Glutamatergic neuron (in vitro differentiated cells): ENCODE measurements around the gene PEPD. TPM values are rescaled to one million over a fixed set of nuclear protein-coding genes. Genes with fewer than 3 reads are reported as not detected.
A peak's percentile ranks its signal among the peaks of the same experiment; 100 is the strongest.

Source experiments
- DNase-seq: peaks from one replicate; pipeline ENCODE4 v3.0.0; 2022
- H3K27ac Mint-ChIP-seq: one replicate; pipeline ENCODE4 v1.8.0; 2020; ENCODE audit warnings: mild to moderate bottlenecking, mixed read lengths, inconsistent platforms; ENCODE audit not compliant: unreplicated experiment
- H3K27me3 Mint-ChIP-seq: one replicate; pipeline ENCODE4 v1.8.0; 2020; ENCODE audit warnings: mild to moderate bottlenecking, moderate library complexity, mixed read lengths, inconsistent platforms; ENCODE audit not compliant: unreplicated experiment
- H3K36me3 Mint-ChIP-seq: one replicate; pipeline ENCODE4 v1.8.0; 2020; ENCODE audit warnings: mild to moderate bottlenecking, mixed read lengths, inconsistent platforms; ENCODE audit not compliant: unreplicated experiment
- H3K4me1 Mint-ChIP-seq: one replicate; pipeline ENCODE4 v1.8.0; 2020; ENCODE audit warnings: mild to moderate bottlenecking, low read depth, mixed read lengths, inconsistent platforms; ENCODE audit not compliant: unreplicated experiment
- H3K4me3 Mint-ChIP-seq: one replicate; pipeline ENCODE4 v1.8.0; 2020; ENCODE audit warnings: mild to moderate bottlenecking, mixed read lengths, inconsistent platforms; ENCODE audit not compliant: unreplicated experiment
- H3K9me3 Mint-ChIP-seq: one replicate; pipeline ENCODE4 v1.8.0; 2020; ENCODE audit warnings: mild to moderate bottlenecking, moderate library complexity, mixed read lengths, inconsistent platforms; ENCODE audit not compliant: unreplicated experiment
- CTCF ChIP-seq: fragments of 200-600 bp; sonication (generic); IDR thresholded peaks from one replicate; pipeline ENCODE4 v1.5.0; 2021; ENCODE audit not compliant: partially characterized antibody, unreplicated experiment
- total RNA-seq: library from RNA; stranded (reverse); fragmentation: NEBNext Ultra II Directional; extraction: Animal tissue kit (Norgen Biotek cat#: 25700); gene quantifications from one replicate; pipeline ENCODE4 v1.2.1, GENCODE V29; 2021; ENCODE audit not compliant: unreplicated experiment

The PEPD gene
- total RNA-seq, 1 donor from 2014 or later: 93.3 TPM

GRCh38 chr19:33458171-33458633 lies 63.4 kb downstream of the PEPD start:
- DNase-seq: peak; percentile 1
- Mint-ChIP-seq H3K9me3 (peaks cover 2% of the 10 kb centered on the region), H3K27ac (no peak overlapping the region), H3K4me3 (no peak overlapping the region), H3K36me3 (no peaks in the 10 kb centered on the region), H3K4me1 (peaks cover 5% of the 10 kb centered on the region), H3K27me3 (peaks cover 5% of the 10 kb centered on the region)
- TF ChIP-seq CTCF: no peak

GRCh38 chr19:33456845-33457220 lies 64.8 kb downstream of the PEPD start:
- H3K4me3 Mint-ChIP-seq: no peak overlapping the region
- H3K27ac Mint-ChIP-seq: no peak overlapping the region
- H3K27me3 Mint-ChIP-seq: peaks cover 5% of the 10 kb centered on the region
- H3K9me3 Mint-ChIP-seq: peaks cover 2% of the 10 kb centered on the region
- no peaks in the 10 kb centered on the region for H3K36me3 Mint-ChIP-seq
- DNase-seq: peak; percentile 15
- peaks cover 7% of the 10 kb centered on the region for H3K4me1 Mint-ChIP-seq
- TF ChIP-seq CTCF: no peak

- peaks cover 5% of the 10 kb centered on the region for H3K27me3 Mint-ChIP-seq
- DNase-seq: peak; percentile 7
- no peak overlapping the region for H3K27ac Mint-ChIP-seq
- H3K36me3 Mint-ChIP-seq: no peaks in the 10 kb centered on the region
- peaks cover 2% of the 10 kb centered on the region for H3K9me3 Mint-ChIP-seq
- TF ChIP-seq CTCF: no peak
- peaks cover 7% of the 10 kb centered on the region for H3K4me1 Mint-ChIP-seq
- H3K4me3 Mint-ChIP-seq: no peak overlapping the region
Measured at GRCh38 chr19:33456076-33456844, 65.3 kb downstream of the PEPD start.

- Mint-ChIP-seq H3K27me3 (no peaks in the 10 kb centered on the region), H3K4me3 (no peak overlapping the region), H3K9me3 (peaks cover 2% of the 10 kb centered on the region), H3K36me3 (peaks cover 5% of the 10 kb centered on the region), H3K4me1 (peaks cover 15% of the 10 kb centered on the region), H3K27ac (no peak overlapping the region)
- TF ChIP-seq CTCF: no peak
- DNase-seq: no peak
Measured at GRCh38 chr19:33453265-33453664, 68.3 kb downstream of the PEPD start.

- Mint-ChIP-seq H3K27me3 (no peaks in the 10 kb centered on the region), H3K4me1 (peaks cover 18% of the 10 kb centered on the region), H3K27ac (no peak overlapping the region), H3K4me3 (no peak overlapping the region), H3K9me3 (peaks cover 4% of the 10 kb centered on the region), H3K36me3 (peaks cover 5% of the 10 kb centered on the region)
- peak; percentile 4 for DNase-seq
- no peak for TF ChIP-seq CTCF
Measured at GRCh38 chr19:33450689-33451088, 70.9 kb downstream of the PEPD start.
